Measurements from ENCODE around the gene SHISA9. TPM values are rescaled to one million over a fixed set of nuclear protein-coding genes. Genes with fewer than 3 reads are reported as not detected.

SHISA9 gene
- total RNA-seq, 1 experiment from 2014 or later = not detected

DNA sequence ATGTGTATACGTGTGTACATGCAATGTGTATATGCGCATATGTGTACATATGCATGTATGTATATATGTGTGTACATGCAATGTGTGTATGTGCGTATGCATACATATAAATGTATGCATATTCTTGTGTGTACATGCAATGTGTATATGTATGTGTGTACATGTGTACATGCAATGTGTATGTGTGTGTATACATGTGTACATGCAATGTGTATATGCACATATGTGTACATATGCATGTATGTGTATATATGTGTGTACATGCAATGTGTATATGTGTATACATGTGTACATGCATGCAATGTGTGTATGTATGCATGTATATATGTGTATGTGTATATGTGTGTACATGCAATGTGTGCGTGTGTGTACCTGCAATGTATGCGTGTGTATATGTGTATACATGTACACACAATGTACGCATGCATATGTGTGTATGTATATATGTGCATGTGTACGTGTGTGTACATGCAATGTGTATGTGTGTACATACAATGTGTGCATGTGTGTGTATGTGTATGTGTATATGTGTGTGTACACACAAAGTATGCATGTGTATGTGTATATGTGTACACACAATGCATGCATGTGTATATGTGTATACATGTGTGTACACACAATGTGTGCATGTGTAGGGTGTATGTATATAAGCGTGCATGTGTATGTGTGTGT, 167.7 kb downstream of the SHISA9 start:
- no TSS peak for BruUV-seq (replicated peaks)
- Histone ChIP-seq H3K27ac (ENCODE audit: low read length) (no peak overlapping the region), H3K36me3 (ENCODE audit: low read depth, low read length) (no peaks in the 10 kb centered on the region), H4K20me1 (ENCODE audit: low read length) (no peaks in the 10 kb centered on the region), H3K9ac (ENCODE audit: low read length) (no peak overlapping the region), H3K4me3 (ENCODE audit: low read length) (no peak overlapping the region), H3K4me1 (ENCODE audit: insufficient read depth, low read length) (no peaks in the 10 kb centered on the region), H3K9me2 (replicated peaks; ENCODE audit: low read length) (no peaks in the 10 kb centered on the region), H2AFZ (ENCODE audit: low read length) (no peak overlapping the region), H3F3A (ENCODE audit: low read length, unreplicated experiment) (no peaks in the 10 kb centered on the region), H3K9me3 (ENCODE audit: low read length) (no peaks in the 10 kb centered on the region), H3K79me2 (ENCODE audit: low read length) (no peaks in the 10 kb centered on the region), H3K4me2 (ENCODE audit: low read length) (no peak overlapping the region), H3K27me3 (ENCODE audit: low read length) (no peaks in the 10 kb centered on the region)
- POLR2A ChIA-PET (ENCODE audit: unreplicated experiment) = no interaction called here
- CTCF ChIA-PET = no interaction called here
- ATAC-seq = no peak
- intact Hi-C loops (cut with micrococcal nuclease) = no loop called here
- TF ChIP-seq EZH2 (IDR thresholded peaks at IDR 0.05; ENCODE audit: low read length, unreplicated experiment) (no peak), CTCF (conservative IDR thresholded peaks at IDR 0.05; ENCODE audit: low read depth, low read length) (no peak), EZH2phosphoT487 (IDR thresholded peaks at IDR 0.05; ENCODE audit: borderline replicate concordance, low read length) (no peak)
- DNase-seq = no peak

DNA sequence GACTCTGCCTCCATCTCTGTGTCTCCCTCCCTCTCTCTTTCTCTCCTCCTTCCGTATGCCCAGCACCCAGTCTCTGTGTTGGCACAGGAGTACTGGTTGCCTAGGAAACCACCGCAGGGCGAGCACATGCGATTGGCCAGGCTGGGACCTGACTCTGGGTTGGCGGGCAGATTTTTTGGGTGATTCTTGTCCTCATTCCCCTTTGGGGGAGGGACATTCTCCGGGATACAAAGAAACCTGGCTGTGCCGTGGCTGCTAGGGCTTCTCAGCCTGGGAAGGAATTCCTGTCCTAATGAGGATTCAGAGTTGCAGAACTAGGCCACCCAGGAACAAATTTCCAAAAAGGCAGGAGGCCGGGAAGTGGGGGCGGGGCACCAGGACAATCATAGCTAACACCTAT, 168.9 kb downstream of the SHISA9 start:
- POLR2A ChIA-PET (ENCODE audit: unreplicated experiment) = no interaction called here
- H3K4me3 ChIP-seq (ENCODE audit: low read length) = no peak overlapping the region
- H3K36me3 ChIP-seq (ENCODE audit: low read depth, low read length) = no peaks in the 10 kb centered on the region
- no peaks in the 10 kb centered on the region for H4K20me1 ChIP-seq (ENCODE audit: low read length)
- H3K9me3 ChIP-seq (ENCODE audit: low read length) = no peaks in the 10 kb centered on the region
- no peaks in the 10 kb centered on the region for H3K79me2 ChIP-seq (ENCODE audit: low read length)
- no peak for DNase-seq
- BruUV-seq (replicated peaks) = no TSS peak
- no peak overlapping the region for H3K9ac ChIP-seq (ENCODE audit: low read length)
- no peak overlapping the region for H2AFZ ChIP-seq (ENCODE audit: low read length)
- CTCF ChIA-PET = no interaction called here
- H3F3A ChIP-seq (ENCODE audit: low read length, unreplicated experiment) = no peaks in the 10 kb centered on the region
- intact Hi-C loops (cut with micrococcal nuclease) = no loop called here
- no peaks in the 10 kb centered on the region for H3K4me1 ChIP-seq (ENCODE audit: insufficient read depth, low read length)
- no peak overlapping the region for H3K27ac ChIP-seq (ENCODE audit: low read length)
- TF ChIP-seq CTCF (conservative IDR thresholded peaks at IDR 0.05; ENCODE audit: low read depth, low read length) (no peak), EZH2 (IDR thresholded peaks at IDR 0.05; ENCODE audit: low read length, unreplicated experiment) (no peak), EZH2phosphoT487 (IDR thresholded peaks at IDR 0.05; ENCODE audit: borderline replicate concordance, low read length) (no peak)
- H3K9me2 ChIP-seq (replicated peaks; ENCODE audit: low read length) = no peaks in the 10 kb centered on the region
- ATAC-seq = no peak
- no peak overlapping the region for H3K4me2 ChIP-seq (ENCODE audit: low read length)
- no peaks in the 10 kb centered on the region for H3K27me3 ChIP-seq (ENCODE audit: low read length)

DNA sequence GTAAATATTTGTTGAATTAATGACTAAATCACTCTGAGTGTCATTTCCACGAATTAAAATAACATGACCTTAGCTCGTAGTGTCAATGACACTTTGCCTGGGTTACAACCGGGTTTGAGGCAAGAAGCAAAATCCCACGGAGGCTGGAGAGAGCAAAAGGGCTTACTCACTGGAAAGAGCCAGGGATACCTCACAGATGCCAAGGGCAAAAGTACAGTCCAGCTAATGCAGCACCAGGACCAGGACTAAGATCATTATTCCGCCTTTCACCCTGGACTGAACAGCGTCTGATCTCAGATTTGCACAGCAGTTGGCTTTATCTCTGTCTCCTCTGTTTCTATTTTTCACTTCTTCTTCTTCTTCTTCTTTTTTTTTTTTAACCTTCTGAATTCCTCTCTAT, 175.5 kb downstream of the SHISA9 start:
- Histone ChIP-seq H4K20me1 (ENCODE audit: low read length) (no peaks in the 10 kb centered on the region), H3K9me3 (ENCODE audit: low read length) (no peaks in the 10 kb centered on the region), H3K27me3 (ENCODE audit: low read length) (no peaks in the 10 kb centered on the region), H3K9ac (ENCODE audit: low read length) (no peak overlapping the region), H3K9me2 (replicated peaks; ENCODE audit: low read length) (no peaks in the 10 kb centered on the region), H3F3A (ENCODE audit: low read length, unreplicated experiment) (no peaks in the 10 kb centered on the region), H3K4me3 (ENCODE audit: low read length) (no peak overlapping the region), H3K4me1 (ENCODE audit: insufficient read depth, low read length) (no peaks in the 10 kb centered on the region), H3K4me2 (ENCODE audit: low read length) (no peak overlapping the region), H3K36me3 (ENCODE audit: low read depth, low read length) (no peaks in the 10 kb centered on the region), H2AFZ (ENCODE audit: low read length) (no peak overlapping the region), H3K79me2 (ENCODE audit: low read length) (no peaks in the 10 kb centered on the region), H3K27ac (ENCODE audit: low read length) (no peak overlapping the region)
- POLR2A ChIA-PET (ENCODE audit: unreplicated experiment) = no interaction called here
- DNase-seq = no peak
- CTCF ChIA-PET = no interaction called here
- no TSS peak for BruUV-seq (replicated peaks)
- intact Hi-C loops (cut with micrococcal nuclease) = no loop called here
- no peak for ATAC-seq
- TF ChIP-seq EZH2phosphoT487 (IDR thresholded peaks at IDR 0.05; ENCODE audit: borderline replicate concordance, low read length) (no peak), EZH2 (IDR thresholded peaks at IDR 0.05; ENCODE audit: low read length, unreplicated experiment) (no peak), CTCF (conservative IDR thresholded peaks at IDR 0.05; ENCODE audit: low read depth, low read length) (no peak)
